ENCODE measurements around the gene ABHD2. TPM values are rescaled to one million over a fixed set of nuclear protein-coding genes. Genes with fewer than 3 reads are reported as not detected.

The ABHD2 gene
- total RNA-seq, 2 experiments from 2014 or later = 16.1 to 22.8 TPM

GRCh38 chr15:89155656-89156055, 67.4 kb downstream of the ABHD2 start:
- POLR2A ChIA-PET = interaction anchor here (0.7 kb wide), 1 partner anchor 77 kb away, joined by 5 read pairs; no protein-coding TSS in a partner anchor
- Histone ChIP-seq H3K36me3 (ENCODE audit: insufficient read depth, low read length) (peaks cover 17% of the 10 kb centered on the region; the same call in 1 of the 2 replicates), H3K4me3 (ENCODE audit: low read depth, low read length, poor library complexity, severe bottlenecking) (no peak overlapping the region), H4K20me1 (ENCODE audit: insufficient read depth, low read length) (no peaks in the 10 kb centered on the region; the same call in 1 of the 2 replicates), H3K27ac (ENCODE audit: low read depth, low read length, poor library complexity, severe bottlenecking) (no peak overlapping the region), H3K9me3 (ENCODE audit: low read length) (no peaks in the 10 kb centered on the region), H3K4me1 (ENCODE audit: insufficient read depth, low read length, poor library complexity, severe bottlenecking) (no peaks in the 10 kb centered on the region), H3K4me2 (ENCODE audit: low read length) (no peak overlapping the region), H2AFZ (ENCODE audit: low read length) (no peak overlapping the region), H3K9me2 (ENCODE audit: insufficient read depth, low read length) (no peaks in the 10 kb centered on the region), H3K79me2 (ENCODE audit: insufficient read depth, low read depth, low read length) (no peaks in the 10 kb centered on the region)
- intact Hi-C loops (cut with micrococcal nuclease; ENCODE audit: unreplicated experiment) = no loop called here
- DNase-seq (ENCODE audit: low spot score) = no peak
- CTCF ChIA-PET (ENCODE audit: unreplicated experiment) = no interaction called here
- no TSS peak for BruUV-seq (replicated peaks)
- TF ChIP-seq CTCF (conservative IDR thresholded peaks at IDR 0.05; ENCODE audit: low read length) (no peak), EZH2phosphoT487 (IDR thresholded peaks at IDR 0.05; ENCODE audit: borderline replicate concordance, low read depth, low read length) (no peak)

- intact Hi-C loops (cut with micrococcal nuclease; ENCODE audit: unreplicated experiment) = no loop called here
These were observed 68.8 kb downstream of the ABHD2 start for GRCh38 chr15:89157061-89157460.

More at GRCh38 chr15:89157061-89157460, 68.8 kb downstream of the ABHD2 start:
- ChIA-PET CTCF (ENCODE audit: unreplicated experiment) (no interaction called here), POLR2A (no interaction called here)
- Histone ChIP-seq H2AFZ (ENCODE audit: low read length) (no peak overlapping the region), H3K9me2 (ENCODE audit: insufficient read depth, low read length) (no peaks in the 10 kb centered on the region), H3K79me2 (ENCODE audit: insufficient read depth, low read depth, low read length) (no peaks in the 10 kb centered on the region), H3K27ac (ENCODE audit: low read depth, low read length, poor library complexity, severe bottlenecking) (no peak overlapping the region), H3K36me3 (ENCODE audit: insufficient read depth, low read length) (peaks cover 17% of the 10 kb centered on the region; the same call in 1 of the 2 replicates), H3K4me3 (ENCODE audit: low read depth, low read length, poor library complexity, severe bottlenecking) (no peak overlapping the region), H3K4me1 (ENCODE audit: insufficient read depth, low read length, poor library complexity, severe bottlenecking) (no peaks in the 10 kb centered on the region), H3K9me3 (ENCODE audit: low read length) (no peaks in the 10 kb centered on the region), H3K4me2 (ENCODE audit: low read length) (no peak overlapping the region), H4K20me1 (ENCODE audit: insufficient read depth, low read length) (no peaks in the 10 kb centered on the region; the same call in 1 of the 2 replicates)
- no TSS peak for BruUV-seq (replicated peaks)
- TF ChIP-seq CTCF (conservative IDR thresholded peaks at IDR 0.05; ENCODE audit: low read length) (no peak), EZH2phosphoT487 (IDR thresholded peaks at IDR 0.05; ENCODE audit: borderline replicate concordance, low read depth, low read length) (no peak)
- no peak for DNase-seq (ENCODE audit: low spot score)

Measured in OCI-LY7 (cell line).